ENCODE results near the gene GRHL3.

GRCh38 chr1:24373710-24374109, 54.6 kb downstream of the GRHL3 start:
- TF ChIP-seq CTCF (IDR thresholded peaks at IDR 0.05), result no peak
- no peak for TF ChIP-seq POLR2A (IDR thresholded peaks at IDR 0.05)
